ENCODE data around the gene ACSL4.

DNA sequence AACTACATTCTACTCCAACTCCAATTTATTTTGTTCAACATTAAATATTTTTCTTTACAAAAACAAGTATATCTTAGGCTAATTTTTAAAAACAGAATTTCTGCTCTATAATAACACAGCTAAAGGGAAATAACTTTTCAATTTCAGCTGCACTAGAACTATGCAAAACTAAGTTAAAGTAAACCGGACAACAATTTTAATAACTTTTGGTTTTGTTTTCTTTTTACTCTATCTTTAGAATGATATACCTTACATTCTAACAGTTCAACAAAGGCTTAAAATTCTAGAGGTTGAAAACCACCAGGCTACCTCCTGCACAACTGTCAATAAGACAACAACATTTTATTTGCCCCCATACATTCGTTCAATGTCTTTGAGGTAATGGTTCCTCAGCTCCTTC is 89.4 kb downstream of the ACSL4 start:
- TF ChIP-seq, protein P1, sequence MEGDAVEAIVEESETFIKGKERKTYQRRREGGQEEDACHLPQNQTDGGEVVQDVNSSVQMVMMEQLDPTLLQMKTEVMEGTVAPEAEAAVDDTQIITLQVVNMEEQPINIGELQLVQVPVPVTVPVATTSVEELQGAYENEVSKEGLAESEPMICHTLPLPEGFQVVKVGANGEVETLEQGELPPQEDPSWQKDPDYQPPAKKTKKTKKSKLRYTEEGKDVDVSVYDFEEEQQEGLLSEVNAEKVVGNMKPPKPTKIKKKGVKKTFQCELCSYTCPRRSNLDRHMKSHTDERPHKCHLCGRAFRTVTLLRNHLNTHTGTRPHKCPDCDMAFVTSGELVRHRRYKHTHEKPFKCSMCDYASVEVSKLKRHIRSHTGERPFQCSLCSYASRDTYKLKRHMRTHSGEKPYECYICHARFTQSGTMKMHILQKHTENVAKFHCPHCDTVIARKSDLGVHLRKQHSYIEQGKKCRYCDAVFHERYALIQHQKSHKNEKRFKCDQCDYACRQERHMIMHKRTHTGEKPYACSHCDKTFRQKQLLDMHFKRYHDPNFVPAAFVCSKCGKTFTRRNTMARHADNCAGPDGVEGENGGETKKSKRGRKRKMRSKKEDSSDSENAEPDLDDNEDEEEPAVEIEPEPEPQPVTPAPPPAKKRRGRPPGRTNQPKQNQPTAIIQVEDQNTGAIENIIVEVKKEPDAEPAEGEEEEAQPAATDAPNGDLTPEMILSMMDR (IDR thresholded peaks at IDR 0.05 in 8 of 11, conservative IDR thresholded peaks at IDR 0.05 in 3 of 11) = no peak
- no peak for TF ChIP-seq POLR2A (IDR thresholded peaks at IDR 0.05)
